Skin epidermis (tissue), 12 donors: ENCODE measurements around the gene CYFIP2.
"Not testable (repeated sequence)": the region's sequence is repeated elsewhere in the genome, so short reads cannot be mapped to it uniquely, and the experiment has no call there.

ENCODE experiments used
- H3K27ac ChIP-seq, 21 experiments: fragments of 200-600 bp; sonication (generic) in 11 of 21; one replicate each; pipeline ENCODE4 v1.5.0; 2020; ENCODE audit warnings: mild to moderate bottlenecking in 3 of 21, inconsistent platforms in 2 of 21, moderate library complexity in 2 of 21
- H3K4me3 ChIP-seq, 7 experiments: fragments of 200-600 bp; sonication (generic) in 2 of 7; one replicate each; pipeline ENCODE4 v1.5.0; 2020; ENCODE audit warnings: inconsistent platforms in 2 of 7, mild to moderate bottlenecking in 2 of 7, moderate library complexity in 1 of 7

Gene CYFIP2

DNA sequence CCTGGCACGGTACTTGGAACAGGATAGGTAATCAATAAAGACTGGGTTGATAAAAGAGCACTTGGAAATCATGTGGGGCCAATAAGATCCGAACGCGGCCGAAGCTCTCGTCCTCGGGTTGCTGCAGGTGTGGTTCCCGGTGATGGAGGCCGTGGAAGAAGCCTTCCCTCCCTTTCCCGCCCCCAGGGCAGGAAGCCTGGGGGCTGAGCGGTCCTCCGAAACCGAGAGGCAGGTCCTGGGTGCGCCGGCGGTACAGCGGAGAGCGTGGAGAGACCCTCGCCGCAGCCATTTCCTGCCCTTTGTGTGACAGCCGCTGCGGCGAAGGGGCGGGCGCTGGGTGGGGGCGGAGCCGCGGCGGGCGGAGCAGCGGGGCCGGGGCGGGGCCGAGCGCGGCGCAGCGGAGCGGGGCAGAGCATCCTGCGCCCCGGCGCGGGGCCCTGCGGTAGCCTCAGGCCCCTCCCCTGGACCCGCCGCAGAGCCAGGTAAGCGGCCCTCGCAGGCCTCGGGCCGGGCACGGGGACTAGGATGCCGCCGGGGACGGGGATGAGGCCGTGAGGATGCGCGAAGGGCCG lies at the start of gene CYFIP2:
TSS of gene CYFIP2 (plus strand) at position 410 of the 572 bp plus-strand sequence. CDS start 19,239 bp downstream, outside the sequence.
- H3K27ac ChIP-seq = peak within 1 kb of the TSS in 19 of 21 experiments; percentile 50 to 90 (median 71)
- peak within 1 kb of the TSS; percentile 45 to 90 (median 67) for H3K4me3 ChIP-seq

DNA sequence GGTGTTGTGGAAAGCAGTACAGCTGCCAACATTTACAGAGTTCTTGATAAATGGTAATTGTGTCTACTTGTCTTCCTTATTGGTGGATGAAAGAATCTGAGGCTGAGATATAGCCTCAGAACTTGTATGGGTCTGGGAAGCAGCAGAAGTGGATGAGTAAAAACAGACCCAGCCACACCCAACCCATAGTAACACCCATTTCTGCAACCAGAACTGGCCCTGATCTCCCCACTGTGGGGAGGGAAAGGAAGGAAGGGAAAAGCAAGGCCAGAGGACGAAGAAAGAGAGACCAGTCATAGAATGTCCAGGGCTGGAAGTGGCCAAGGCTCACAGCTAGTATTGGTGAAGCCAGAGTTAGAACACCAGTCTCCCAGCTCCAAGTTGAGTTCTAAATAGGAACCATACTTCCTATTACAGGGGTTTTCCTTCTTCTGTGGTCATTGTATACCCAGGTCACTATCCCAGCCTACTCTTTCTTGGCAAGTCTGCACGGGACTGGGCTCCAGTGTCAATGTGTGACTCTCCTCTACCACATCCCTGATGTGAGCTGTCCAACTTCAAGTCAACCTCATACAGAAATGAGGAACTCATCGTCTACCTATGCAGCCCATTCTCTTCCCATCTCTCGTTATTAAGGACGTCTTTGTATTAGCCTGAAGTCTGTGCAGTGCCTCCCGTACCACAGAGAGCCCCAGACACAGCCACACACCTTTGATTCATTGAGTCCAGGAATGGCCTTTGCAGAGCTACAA lies 49.4 kb upstream of the CYFIP2 start:
- no peak overlapping the region for H3K4me3 ChIP-seq
- H3K27ac ChIP-seq = peak overlapping the region in 2 of 21 experiments; percentile 25 to 72

DNA sequence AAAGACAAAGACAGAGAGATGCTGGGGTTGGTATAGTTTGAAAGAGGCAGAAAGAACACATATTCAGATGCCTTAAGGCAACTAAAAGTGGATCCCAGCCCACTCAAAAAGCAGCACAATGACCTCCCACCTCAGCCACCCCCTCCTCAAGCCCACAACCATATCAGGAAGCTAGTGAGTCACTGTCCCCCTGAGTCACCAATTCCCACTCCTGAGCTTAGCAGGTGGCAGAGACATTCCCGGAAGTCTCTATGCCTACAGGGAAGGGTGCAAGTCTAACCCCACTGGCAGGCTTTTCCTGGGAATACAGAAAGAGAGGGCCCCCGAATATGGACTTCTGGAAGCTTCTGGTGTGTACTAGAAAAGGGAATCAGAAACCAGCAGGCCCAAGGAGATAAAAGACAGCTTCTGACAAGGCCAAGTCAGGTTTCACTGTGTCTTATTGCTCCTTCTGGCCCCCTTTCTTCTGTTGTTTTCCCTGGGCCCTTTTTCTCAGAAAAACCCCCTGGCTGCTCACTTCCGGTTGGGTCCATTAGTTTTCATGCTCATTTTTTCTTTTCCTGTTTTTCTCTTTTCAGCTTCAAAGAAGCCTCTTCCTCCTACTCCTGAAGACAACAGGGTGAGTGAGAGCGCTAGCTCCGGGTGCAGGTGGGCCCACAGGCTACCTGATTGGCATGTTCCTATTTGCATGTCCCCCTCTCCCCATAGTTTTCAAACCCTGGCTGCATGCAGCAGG lies 48.5 kb upstream of the CYFIP2 start:
- Histone ChIP-seq H3K4me3 (no peak overlapping the region), H3K27ac (peak overlapping the region in 5 of 21 experiments; percentile 34 to 72 (median 44))

GRCh38 chr5:157219491-157220271 lies 46.2 kb upstream of the CYFIP2 start:
- Histone ChIP-seq H3K27ac (peak overlapping the region in 2 of 21 experiments; percentile 56 to 77), H3K4me3 (no peak overlapping the region)

- Histone ChIP-seq H3K27ac (peak overlapping the region in 4 of 21 experiments; percentile 34 to 77 (median 56)), H3K4me3 (no peak overlapping the region)
These were observed 44.0 kb upstream of the CYFIP2 start for GRCh38 chr5:157221959-157222358.

- Histone ChIP-seq H3K4me3 (no peak overlapping the region), H3K27ac (peak overlapping the region in 8 of 21 experiments; percentile 28 to 77 (median 51))
These were observed 43.3 kb upstream of the CYFIP2 start for GRCh38 chr5:157222506-157223230.

DNA sequence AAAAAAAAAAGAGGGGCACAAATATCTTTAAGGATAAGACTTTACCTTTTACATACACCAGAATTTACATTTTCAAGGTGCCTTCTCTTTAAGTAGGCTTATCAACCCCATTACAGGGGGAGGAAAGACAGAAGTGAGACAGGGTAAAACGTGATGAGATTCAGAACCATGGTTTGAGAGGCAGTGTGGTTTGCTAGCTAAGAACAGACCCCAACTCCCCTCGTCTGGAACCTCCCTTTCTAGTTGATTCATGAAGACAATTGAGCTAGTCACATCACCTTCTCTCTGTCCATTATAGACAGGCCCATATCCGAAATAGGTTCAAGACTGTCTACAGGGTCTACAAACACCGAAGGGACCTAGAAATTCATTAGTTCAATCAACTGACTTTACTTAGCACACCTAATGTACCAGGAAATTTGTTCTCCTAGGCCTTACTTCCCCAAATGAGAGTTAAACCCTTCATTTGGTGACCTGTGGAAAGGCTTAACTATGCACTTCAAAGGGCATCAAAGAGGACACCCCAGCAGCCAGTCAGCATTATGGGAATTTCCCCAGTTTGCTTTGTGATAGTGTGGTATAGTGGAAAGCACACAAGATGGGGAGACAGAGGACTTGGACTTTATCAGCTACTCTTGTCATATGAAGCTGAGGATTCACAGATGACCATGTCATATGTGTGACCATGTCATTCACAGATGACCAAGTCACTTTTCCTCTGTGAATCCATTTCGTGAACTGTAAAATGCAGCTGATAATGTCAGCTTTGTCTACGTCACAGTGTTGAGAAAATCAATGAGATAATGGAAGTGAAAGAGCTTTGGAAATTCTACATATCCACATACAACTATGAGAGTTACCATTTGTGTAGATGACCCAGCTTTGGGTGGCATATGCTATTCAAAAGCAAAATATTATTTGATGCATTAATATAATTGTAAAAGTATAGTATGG lies 40.2 kb upstream of the CYFIP2 start:
- no peak overlapping the region for H3K4me3 ChIP-seq
- H3K27ac ChIP-seq = no peak overlapping the region

DNA sequence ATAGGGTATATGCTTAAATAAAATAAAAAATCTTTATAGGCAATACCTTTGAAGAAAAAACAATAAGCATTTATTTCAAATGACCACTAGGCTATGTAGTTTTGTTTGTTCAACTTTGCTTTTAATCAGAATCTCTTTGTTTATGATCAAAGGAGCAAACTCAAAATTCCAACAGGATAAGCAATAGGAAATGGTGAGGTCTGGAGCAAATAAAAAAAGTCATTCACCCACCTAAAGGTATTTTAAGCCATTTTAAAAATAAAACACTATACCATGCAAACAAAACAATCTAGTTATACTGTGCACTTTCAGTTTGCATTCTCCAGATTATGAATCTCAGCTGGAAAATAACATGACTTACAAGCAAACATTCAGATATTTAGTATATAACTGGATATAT lies 35.3 kb upstream of the CYFIP2 start:
- Histone ChIP-seq H3K27ac (no peak overlapping the region), H3K4me3 (no peak overlapping the region)

GRCh38 chr5:157232706-157233105 lies 33.2 kb upstream of the CYFIP2 start:
- Histone ChIP-seq H3K4me3 (no peak overlapping the region), H3K27ac (no peak overlapping the region)

GRCh38 chr5:157233515-157233914 lies 32.4 kb upstream of the CYFIP2 start:
- no peak overlapping the region for H3K27ac ChIP-seq
- no peak overlapping the region for H3K4me3 ChIP-seq

DNA sequence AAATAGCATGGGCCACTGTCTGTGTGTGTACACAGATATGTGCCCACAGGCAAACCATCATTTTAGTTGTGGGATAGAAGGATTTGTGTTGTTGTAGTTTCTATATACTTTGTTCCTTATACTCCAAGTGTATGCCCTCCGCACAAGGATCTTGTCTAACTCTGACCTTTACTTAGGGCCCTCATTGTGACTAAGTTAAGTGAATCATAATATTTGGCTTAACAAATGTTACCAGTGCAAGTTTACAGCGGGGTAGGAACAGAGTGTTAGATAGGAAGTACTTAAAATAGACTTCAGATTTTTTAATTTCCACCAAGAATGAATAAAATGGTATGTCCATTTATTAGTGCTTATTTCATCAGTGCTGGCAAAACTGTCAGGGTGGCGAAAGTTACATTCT lies 29.5 kb upstream of the CYFIP2 start:
- no peak overlapping the region for H3K27ac ChIP-seq
- H3K4me3 ChIP-seq = no peak overlapping the region

DNA sequence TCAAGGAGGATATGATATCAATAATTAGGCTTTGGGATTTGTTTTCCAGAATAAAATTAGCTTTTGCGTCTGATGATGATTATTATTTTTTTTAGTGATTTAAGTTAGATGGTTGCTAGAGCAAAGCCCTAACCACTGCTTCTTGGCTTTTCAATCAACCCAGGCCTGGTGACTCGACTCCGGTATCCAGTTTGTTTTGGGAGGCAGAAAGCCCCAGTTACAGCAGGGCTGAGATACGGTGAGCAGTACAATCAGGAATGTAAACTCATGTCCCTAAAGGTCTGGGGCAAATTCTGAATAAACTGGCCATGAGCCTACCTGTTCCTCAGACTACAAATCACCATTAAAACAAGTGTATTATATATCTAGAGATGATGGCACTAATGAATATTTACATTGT lies 24.4 kb upstream of the CYFIP2 start:
- Histone ChIP-seq H3K27ac (no peak overlapping the region), H3K4me3 (no peak overlapping the region)

DNA sequence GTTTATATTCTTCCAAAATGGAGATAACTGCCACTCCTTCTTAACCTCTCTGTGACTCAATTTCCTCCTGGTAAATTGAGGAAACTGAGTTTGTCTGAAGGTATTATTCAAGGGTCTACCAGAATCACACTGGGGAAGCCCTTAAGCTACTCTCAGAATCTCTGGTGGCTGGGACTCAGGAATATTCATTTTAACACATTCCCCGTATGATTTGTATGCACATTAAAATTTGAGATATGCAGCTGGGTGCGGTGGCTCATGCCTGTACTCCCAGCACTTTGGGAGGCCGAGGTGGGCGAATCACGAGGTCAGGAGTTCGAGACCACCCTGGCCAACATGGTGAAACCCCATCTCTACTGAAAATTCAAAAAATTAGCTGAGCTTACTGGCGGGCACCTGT lies 21.2 kb upstream of the CYFIP2 start:
- not testable (repeated sequence) for H3K27ac ChIP-seq, H3K4me3 ChIP-seq

DNA sequence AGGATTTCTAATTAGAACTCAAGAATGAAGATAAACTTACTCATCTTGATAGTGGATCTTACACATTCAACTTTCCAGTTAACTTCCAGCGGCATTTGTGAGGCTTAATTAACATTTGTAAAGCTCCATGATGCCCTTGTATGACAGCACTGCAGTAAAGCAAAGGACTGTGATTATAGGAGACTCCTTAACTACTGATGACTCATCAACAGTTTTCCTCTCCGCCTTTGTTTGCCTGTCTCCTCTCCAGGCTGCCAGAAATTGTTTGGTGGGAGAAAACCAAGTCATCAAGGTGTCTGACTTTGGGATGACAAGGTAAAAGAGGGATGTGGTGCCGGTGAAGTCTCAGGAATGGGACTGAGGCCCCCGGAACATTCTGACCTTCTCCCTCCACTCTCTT lies 20.4 kb upstream of the CYFIP2 start:
- Histone ChIP-seq H3K27ac (no peak overlapping the region), H3K4me3 (no peak overlapping the region)

DNA sequence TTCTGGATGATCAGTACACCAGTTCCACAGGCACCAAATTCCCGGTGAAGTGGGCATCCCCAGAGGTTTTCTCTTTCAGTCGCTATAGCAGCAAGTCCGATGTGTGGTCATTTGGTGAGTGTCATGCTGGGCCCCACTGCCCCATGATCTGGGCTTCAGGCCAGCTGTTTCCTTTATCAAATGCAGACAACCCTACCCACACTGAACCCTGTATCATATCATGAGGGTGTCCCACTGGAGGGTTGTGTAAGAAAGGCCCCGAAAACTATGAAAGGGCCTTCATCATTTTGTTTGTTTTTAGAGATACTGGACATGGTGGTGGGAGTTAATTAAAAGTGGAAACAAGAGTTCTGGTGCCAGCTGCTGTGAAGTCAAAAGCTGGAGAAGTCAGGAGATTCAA lies 20.0 kb upstream of the CYFIP2 start:
- no peak overlapping the region for H3K4me3 ChIP-seq

GRCh38 chr5:157247267-157247666 lies 18.7 kb upstream of the CYFIP2 start:
- no peak overlapping the region for H3K27ac ChIP-seq
- H3K4me3 ChIP-seq = no peak overlapping the region

More for the DNA sequence above, 20.0 kb upstream of the CYFIP2 start:
- no peak overlapping the region for H3K27ac ChIP-seq

GRCh38 chr5:157248821-157249470 lies 17.0 kb upstream of the CYFIP2 start:
- peak overlapping the region in 11 of 21 experiments; percentile 0 to 73 (median 40) for H3K27ac ChIP-seq
- H3K4me3 ChIP-seq = no peak overlapping the region
